Skeletal muscle tissue (tissue), 4 donors: ENCODE measurements around the gene USP35. TPM values are rescaled to one million over a fixed set of nuclear protein-coding genes. Genes with fewer than 3 reads are reported as not detected.

ENCODE experiments used
- H3K27ac ChIP-seq: one replicate; pipeline ENCODE4 v1.7.0; 2013; ENCODE audit warnings: mild to moderate bottlenecking, low read depth, low read length, inconsistent platforms
- H3K27me3 ChIP-seq, 3 donors: one replicate each; pipeline ENCODE4 v1.7.0; 2013; ENCODE audit warnings: low read length in 3 of 3; ENCODE audit not compliant: control insufficient read depth in 3 of 3, insufficient read depth in 3 of 3
- H3K36me3 ChIP-seq, 3 donors: one replicate each; pipeline ENCODE4 v1.7.0; 2013; ENCODE audit warnings: low read length in 3 of 3; ENCODE audit not compliant: control insufficient read depth in 3 of 3, insufficient read depth in 3 of 3
- H3K4me1 ChIP-seq, 3 donors: one replicate each; pipeline ENCODE4 v1.7.0; 2013; ENCODE audit warnings: low read length in 3 of 3, mild to moderate bottlenecking in 3 of 3; ENCODE audit not compliant: control insufficient read depth in 3 of 3, insufficient read depth in 3 of 3
- H3K4me3 ChIP-seq, 3 donors: one replicate each; pipeline ENCODE4 v1.7.0; 2013; ENCODE audit warnings: low read length in 3 of 3
- H3K9ac ChIP-seq, 3 donors: one replicate each; pipeline ENCODE4 v1.7.0; 2013; ENCODE audit warnings: low read length in 3 of 3, mild to moderate bottlenecking in 3 of 3, moderate library complexity in 2 of 3, low read depth in 1 of 3
- H3K9me3 ChIP-seq, 3 donors: one replicate each; pipeline ENCODE4 v1.7.0; 2013; ENCODE audit warnings: low read length in 3 of 3; ENCODE audit not compliant: control insufficient read depth in 3 of 3
- total RNA-seq: library from RNA; depleted of rRNA; stranded (reverse); fragments of >200 nt; gene quantifications from one replicate; pipeline ENCODE4 v1.2.3, GENCODE V29; 2014
- donor health status: Osteomylitis.

USP35 gene, protein sequence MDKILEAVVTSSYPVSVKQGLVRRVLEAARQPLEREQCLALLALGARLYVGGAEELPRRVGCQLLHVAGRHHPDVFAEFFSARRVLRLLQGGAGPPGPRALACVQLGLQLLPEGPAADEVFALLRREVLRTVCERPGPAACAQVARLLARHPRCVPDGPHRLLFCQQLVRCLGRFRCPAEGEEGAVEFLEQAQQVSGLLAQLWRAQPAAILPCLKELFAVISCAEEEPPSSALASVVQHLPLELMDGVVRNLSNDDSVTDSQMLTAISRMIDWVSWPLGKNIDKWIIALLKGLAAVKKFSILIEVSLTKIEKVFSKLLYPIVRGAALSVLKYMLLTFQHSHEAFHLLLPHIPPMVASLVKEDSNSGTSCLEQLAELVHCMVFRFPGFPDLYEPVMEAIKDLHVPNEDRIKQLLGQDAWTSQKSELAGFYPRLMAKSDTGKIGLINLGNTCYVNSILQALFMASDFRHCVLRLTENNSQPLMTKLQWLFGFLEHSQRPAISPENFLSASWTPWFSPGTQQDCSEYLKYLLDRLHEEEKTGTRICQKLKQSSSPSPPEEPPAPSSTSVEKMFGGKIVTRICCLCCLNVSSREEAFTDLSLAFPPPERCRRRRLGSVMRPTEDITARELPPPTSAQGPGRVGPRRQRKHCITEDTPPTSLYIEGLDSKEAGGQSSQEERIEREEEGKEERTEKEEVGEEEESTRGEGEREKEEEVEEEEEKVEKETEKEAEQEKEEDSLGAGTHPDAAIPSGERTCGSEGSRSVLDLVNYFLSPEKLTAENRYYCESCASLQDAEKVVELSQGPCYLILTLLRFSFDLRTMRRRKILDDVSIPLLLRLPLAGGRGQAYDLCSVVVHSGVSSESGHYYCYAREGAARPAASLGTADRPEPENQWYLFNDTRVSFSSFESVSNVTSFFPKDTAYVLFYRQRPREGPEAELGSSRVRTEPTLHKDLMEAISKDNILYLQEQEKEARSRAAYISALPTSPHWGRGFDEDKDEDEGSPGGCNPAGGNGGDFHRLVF
- total RNA-seq, result 4.7 TPM

DNA sequence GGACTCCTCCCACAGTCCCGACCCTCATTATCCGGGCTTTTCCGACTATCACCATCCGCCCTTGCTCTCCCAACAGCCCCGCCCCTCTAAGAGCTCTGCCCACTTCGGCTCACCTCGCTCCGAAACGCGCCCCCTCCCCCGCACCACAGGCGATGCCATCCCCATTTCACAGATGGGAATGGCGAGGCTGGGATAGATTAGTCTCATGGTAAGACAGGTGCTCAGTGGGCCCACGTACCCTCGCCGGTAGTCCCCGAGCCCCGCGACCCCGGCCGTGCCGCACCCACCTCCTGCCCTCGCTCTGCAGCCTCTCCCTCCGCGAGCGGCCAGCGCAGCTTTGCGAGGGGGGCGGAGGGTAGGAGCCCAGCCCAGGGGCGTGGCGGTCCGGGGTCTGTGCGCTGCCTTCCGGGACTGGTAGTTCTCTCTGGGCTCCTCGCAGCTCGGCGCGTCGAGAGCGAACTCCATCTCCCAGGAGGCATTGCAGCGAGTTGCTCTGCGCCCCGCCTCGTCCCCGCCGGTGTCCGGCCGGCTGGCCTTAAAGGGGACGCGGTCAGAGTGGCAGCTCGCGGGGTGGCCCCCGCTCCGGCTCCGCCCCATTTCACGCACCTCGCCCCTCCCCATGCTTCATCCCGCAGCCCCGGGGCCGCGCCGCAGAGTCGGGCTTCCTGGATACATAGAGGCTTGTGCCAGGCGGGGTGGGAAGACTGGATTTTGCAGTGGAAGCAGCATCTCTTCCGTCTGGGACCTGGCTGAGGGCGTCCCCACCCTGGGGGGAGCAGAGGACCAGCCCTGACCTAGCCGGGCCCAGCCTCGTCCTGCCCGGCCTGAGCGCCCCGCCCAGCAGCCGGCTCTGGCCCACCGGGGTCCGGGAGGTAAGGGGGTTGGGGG is at the start of gene USP35, which contains the start of gene KCTD21:
Gene USP35 (plus strand): TSS at position 634 of the 888 bp plus-strand sequence. CDS start 7,327 bp downstream, outside the sequence.
Gene KCTD21 (minus strand): TSS at position 341 of the 888 bp plus-strand sequence. CDS start 14,072 bp downstream, outside the sequence.
- Histone ChIP-seq H3K36me3 (peaks cover 0 to 2% (median 2%) of the 10 kb centered on the region in 3 donors), H3K27me3 (no peaks in the 10 kb centered on the region), H3K4me3 (peak within 1 kb of the TSS; percentile 85 to 98 (median 96)), H3K9me3 (no peaks in the 10 kb centered on the region), H3K4me1 (peaks cover 44 to 54% (median 44%) of the 10 kb centered on the region in 3 donors), H3K9ac (peak within 1 kb of the TSS; percentile 70 to 84 (median 73)), H3K27ac (peak within 1 kb of the TSS; percentile 71)

DNA sequence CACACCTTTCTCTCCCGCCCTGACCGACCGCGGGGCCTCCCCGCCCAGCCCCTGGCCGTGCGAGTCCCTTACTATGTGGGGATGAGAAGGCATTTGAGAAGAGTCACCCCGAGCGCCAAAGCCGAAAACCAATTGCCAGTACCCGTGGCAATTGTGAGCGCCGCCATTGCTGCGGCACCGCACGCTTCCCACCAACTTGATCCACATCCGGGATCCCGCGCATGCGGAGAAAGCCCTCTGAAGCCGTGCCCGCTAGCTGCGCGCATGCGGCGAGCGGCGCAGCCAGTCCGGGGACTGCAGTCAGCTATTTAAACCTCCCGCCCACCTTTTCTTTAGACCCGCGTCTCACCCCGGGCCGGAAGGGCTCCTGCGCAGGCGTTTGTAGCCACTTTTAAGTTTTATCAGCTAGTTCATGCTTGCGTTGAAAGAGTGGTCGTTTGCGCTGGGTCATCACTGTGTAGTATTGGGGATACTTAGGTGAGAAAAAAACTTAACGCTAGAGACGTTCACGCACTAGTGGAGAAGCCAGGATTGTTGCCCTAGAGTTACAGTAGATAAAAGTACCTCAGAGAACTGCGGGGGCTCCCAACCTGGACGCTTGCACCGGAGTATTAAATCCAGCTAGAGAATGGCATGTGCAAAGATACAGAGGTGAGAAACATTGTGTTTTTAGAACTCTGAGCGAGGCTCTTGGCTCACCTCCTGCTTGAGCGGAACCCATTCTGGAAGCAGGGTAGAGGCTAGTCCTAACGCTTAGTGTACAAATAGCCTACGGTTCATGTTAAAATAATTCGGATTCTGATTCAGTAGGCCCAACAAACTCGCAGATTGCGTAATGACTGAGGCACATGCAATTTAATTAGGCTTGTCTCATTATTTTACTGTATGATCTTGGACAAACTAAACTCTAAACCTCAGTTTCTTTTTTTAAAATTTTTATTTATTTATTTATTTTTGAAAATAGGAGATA is 49.0 kb upstream of the USP35 start, which contains the start of gene ALG8:
Gene ALG8 (minus strand): TSS at position 205 of the 970 bp plus-strand sequence. CDS start 38 bp downstream, at position 167.
- Histone ChIP-seq H3K4me1 (peaks cover 12 to 14% (median 12%) of the 10 kb centered on the region in 3 donors), H3K9me3 (no peaks in the 10 kb centered on the region), H3K27ac (peak within 1 kb of the TSS; percentile 69), H3K36me3 (peaks cover 0 to 8% (median 3%) of the 10 kb centered on the region in 3 donors), H3K9ac (peak within 1 kb of the TSS; percentile 81 to 91 (median 90)), H3K27me3 (no peaks in the 10 kb centered on the region), H3K4me3 (peak within 1 kb of the TSS; percentile 94 to 98 (median 98))

DNA sequence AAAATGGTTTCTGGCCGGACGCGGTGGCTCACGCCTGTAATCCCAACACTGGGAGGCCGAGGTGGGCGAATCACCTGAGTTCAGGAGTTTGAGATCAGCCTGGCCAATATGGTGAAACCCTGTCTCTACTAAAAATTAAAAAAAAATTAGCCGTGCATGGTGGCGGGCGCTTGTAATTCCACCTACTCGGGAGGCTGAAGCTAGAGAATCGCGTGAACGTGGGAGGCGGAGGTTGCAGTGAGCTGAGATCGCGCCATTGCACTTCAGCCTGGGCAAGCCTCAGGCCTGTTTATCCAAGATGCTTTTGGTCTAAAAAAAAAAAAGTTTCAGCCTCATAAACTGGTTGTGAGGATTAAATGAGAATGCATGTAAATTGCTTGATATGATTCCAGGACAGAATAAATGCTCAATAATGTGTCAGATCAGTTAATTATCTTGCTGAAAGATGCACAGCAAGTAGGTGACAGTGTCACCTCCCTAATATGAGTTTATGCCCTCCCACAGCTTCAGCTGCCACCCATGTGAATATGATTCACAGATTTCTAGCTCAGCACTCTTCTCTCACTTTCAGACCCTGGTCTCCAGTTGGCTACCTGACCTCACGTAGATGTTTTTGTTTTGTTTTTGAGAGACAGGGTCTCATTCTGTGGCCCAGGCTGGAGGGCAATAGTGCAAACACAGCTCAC is 48.2 kb upstream of the USP35 start:
- Histone ChIP-seq H3K9ac (no peak overlapping the region), H3K27me3 (no peaks in the 10 kb centered on the region), H3K4me1 (peaks cover 12 to 14% (median 12%) of the 10 kb centered on the region in 3 donors), H3K9me3 (no peaks in the 10 kb centered on the region), H3K4me3 (peak overlapping the region in 1 of 3 donors; percentile 51), H3K27ac (no peak overlapping the region), H3K36me3 (peaks cover 0 to 8% (median 3%) of the 10 kb centered on the region in 3 donors)

DNA sequence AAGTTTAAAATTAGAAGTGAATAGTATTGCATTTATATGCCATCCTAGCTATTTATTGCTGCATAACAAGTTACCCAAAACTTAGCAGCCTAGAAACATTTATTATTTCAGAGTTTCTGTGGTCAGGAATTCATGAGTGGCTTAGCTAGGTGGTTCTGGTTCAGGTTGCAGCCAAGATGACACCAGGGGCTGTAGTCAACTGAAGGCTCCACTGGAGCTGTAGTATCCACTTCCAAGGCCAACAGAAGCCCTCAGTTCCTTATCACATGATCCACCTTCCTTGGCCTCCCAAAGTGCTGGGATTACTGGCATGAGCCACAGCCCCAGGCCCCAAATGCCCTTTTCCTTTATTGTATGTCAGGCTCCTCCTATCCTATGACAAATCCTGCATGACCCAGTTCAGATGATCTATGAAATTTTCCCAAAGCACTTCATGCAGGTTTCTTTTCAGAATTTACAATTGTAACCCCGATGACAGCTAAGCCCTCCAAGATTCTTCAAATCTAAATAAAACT is 43.2 kb upstream of the USP35 start:
- no peaks in the 10 kb centered on the region for H3K9me3 ChIP-seq
- no peaks in the 10 kb centered on the region for H3K27me3 ChIP-seq
- H3K4me1 ChIP-seq, result peaks cover 3 to 7% (median 5%) of the 10 kb centered on the region in 3 donors
- no peak overlapping the region for H3K27ac ChIP-seq
- H3K9ac ChIP-seq, result no peak overlapping the region
- H3K36me3 ChIP-seq, result peaks cover 0 to 6% (median 0%) of the 10 kb centered on the region in 3 donors
- H3K4me3 ChIP-seq, result no peak overlapping the region

DNA sequence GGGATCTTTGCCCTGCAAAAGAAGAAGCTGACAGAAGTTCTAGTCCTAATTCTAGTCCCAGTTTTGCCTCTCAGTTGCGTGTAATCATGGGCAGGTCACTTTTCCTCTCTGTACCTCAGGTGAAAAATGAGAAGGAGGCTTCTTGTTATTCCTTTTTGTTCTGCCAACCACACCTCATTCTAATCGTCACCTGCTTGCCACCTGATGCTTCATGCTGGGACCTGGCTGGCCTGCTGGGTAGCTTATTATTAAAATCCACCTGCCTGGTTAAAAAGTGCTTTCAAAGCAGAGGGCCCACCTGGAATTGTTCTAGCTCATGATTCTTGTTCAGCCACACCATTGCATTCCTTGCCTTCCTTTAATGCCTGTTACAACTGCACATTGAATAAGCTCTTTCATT is 40.9 kb upstream of the USP35 start:
- H3K4me1 ChIP-seq, result peaks cover 0 to 6% (median 5%) of the 10 kb centered on the region in 3 donors
- no peak overlapping the region for H3K9ac ChIP-seq
- H3K4me3 ChIP-seq, result no peak overlapping the region
- H3K27ac ChIP-seq, result no peak overlapping the region
- peaks cover 0 to 6% (median 0%) of the 10 kb centered on the region in 3 donors for H3K36me3 ChIP-seq
- H3K9me3 ChIP-seq, result no peaks in the 10 kb centered on the region
- no peaks in the 10 kb centered on the region for H3K27me3 ChIP-seq

DNA sequence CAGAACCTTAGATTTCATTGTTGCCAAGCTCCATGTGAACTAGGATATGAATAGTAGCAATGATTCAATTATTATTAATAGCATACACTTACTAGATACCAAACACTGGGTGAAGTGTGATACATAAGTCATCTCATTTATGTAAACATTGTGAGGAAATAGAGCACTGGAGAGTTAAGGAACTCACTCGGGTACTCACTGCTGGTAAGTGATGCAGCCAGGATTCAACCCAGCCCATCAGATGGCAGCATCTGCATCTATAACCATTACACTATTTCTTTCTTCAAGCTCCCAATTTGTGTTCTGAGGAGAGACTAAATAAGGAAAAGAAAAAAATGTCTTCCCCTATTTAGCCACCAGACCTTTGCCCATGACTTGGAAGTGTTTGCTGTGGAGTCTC is 39.1 kb upstream of the USP35 start:
- no peak overlapping the region for H3K4me3 ChIP-seq
- H3K27me3 ChIP-seq, result no peaks in the 10 kb centered on the region
- H3K36me3 ChIP-seq, result no peaks in the 10 kb centered on the region
- peaks cover 0 to 6% (median 5%) of the 10 kb centered on the region in 3 donors for H3K4me1 ChIP-seq
- H3K27ac ChIP-seq, result no peak overlapping the region
- peak overlapping the region in 1 of 3 donors; percentile 19 for H3K9ac ChIP-seq
- H3K9me3 ChIP-seq, result no peaks in the 10 kb centered on the region

DNA sequence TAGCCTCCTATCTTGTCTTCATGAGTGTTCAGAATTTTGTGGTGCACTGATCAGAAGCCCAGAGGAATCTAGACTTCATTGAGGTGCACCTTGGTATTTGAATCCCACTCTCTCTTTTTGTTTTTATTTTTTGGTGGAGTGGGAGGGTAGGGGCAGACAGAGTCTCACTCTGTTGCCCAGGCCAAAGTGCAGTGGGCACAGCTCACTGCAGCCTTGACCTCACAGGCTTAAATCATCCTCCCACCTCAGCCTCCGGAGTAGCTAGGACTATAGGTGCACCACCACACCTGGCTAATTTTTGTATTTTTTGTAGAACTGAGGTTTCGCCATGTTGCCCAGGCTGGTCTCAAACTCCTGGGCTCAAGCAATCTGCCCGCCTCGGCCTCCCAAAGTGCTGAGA is 38.4 kb upstream of the USP35 start:
- H3K36me3 ChIP-seq, result no peaks in the 10 kb centered on the region
- peak overlapping the region in 1 of 3 donors; percentile 16 for H3K9ac ChIP-seq
- H3K9me3 ChIP-seq, result no peaks in the 10 kb centered on the region
- H3K4me3 ChIP-seq, result no peak overlapping the region
- peaks cover 0 to 6% (median 5%) of the 10 kb centered on the region in 3 donors for H3K4me1 ChIP-seq
- no peak overlapping the region for H3K27ac ChIP-seq
- H3K27me3 ChIP-seq, result no peaks in the 10 kb centered on the region

DNA sequence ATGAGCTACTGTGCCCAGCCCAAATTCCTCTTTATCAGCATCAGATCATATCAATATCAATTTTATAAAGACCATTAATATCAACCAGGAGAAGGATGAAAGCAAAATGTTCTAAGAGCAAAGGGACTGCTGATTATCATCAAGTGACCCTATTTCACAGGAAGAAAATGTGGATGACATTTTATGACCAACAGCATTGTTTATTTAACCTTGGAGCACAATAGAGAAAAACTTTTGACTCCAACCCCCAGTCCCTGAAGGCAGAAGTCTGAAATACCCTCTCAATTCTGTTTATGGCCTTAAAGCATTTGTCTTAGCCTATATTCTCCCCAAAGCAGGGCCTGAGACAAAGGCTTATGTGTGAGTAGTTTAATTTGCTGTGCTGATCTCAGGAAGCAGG is 38.0 kb upstream of the USP35 start:
- H3K27ac ChIP-seq, result no peak overlapping the region
- no peaks in the 10 kb centered on the region for H3K27me3 ChIP-seq
- no peak overlapping the region for H3K9ac ChIP-seq
- H3K4me1 ChIP-seq, result peaks cover 0 to 6% (median 5%) of the 10 kb centered on the region in 3 donors
- no peak overlapping the region for H3K4me3 ChIP-seq
- no peaks in the 10 kb centered on the region for H3K36me3 ChIP-seq
- no peaks in the 10 kb centered on the region for H3K9me3 ChIP-seq
